WERI-Rb-1 (cell line): ENCODE data around the gene UNC5C.

Experiments
- DNase-seq: peaks from one replicate; pipeline ENCODE4 v3.0.0-alpha.2; 2020
- H3K27ac ChIP-seq: fragments of 250-450 bp; sonication (Bioruptor Pico); 2 replicates; pipeline ENCODE4 v1.5.1; 2020; ENCODE audit warnings: mild to moderate bottlenecking, moderate library complexity
- H3K27me3 ChIP-seq: fragments of 250-450 bp; sonication (Bioruptor Pico); 2 replicates; pipeline ENCODE4 v1.5.1; 2021; ENCODE audit warnings: mild to moderate bottlenecking, low read depth, moderate library complexity; ENCODE audit not compliant: insufficient read depth, severe bottlenecking
- H3K36me3 ChIP-seq: fragments of 250-450 bp; sonication (Bioruptor Pico); 2 replicates; pipeline ENCODE4 v1.5.1; 2020; ENCODE audit warnings: mild to moderate bottlenecking, moderate library complexity
- H3K4me3 ChIP-seq: 2 replicates; pipeline ENCODE4 v1.5.1; 2011; ENCODE audit warnings: low read depth, mild to moderate bottlenecking, control low read depth, low read length
- H3K9me3 ChIP-seq: fragments of 250-450 bp; sonication (Bioruptor Pico); 2 replicates; pipeline ENCODE4 v1.5.1; 2021; ENCODE audit warnings: mild to moderate bottlenecking, moderate library complexity; ENCODE audit not compliant: severe bottlenecking
- CTCF ChIP-seq: IDR thresholded peaks from 2 replicates; pipeline ENCODE4 v1.5.1; 2011; ENCODE audit warnings: low read depth, mild to moderate bottlenecking, control low read depth, inconsistent platforms, low read length

UNC5C gene

DNA sequence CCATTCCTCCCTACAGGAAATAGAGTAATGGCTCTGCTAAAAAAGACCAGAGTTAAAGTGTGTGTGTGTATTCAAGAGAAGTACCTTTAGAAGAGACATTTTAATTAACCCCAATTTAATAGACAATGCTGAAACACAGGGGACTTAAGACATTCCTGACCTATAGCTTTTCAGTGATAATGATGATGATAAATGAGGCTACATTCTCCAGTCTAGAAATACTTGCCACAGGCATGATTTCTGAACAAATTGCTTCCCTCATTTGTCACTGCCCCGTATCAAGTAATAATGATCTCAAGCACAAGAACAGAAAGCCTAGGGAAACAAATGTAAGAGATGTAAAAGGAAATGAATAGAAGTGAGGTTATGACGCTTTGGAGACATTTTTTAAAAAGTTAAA lies 117.1 kb downstream of the UNC5C start:
- no peak for DNase-seq
- no peak overlapping the region for H3K4me3 ChIP-seq
- H3K27ac ChIP-seq: no peak overlapping the region
- H3K9me3 ChIP-seq: no peaks in the 10 kb centered on the region
- TF ChIP-seq CTCF: no peak
- H3K36me3 ChIP-seq: no peaks in the 10 kb centered on the region
- H3K27me3 ChIP-seq: no peaks in the 10 kb centered on the region

DNA sequence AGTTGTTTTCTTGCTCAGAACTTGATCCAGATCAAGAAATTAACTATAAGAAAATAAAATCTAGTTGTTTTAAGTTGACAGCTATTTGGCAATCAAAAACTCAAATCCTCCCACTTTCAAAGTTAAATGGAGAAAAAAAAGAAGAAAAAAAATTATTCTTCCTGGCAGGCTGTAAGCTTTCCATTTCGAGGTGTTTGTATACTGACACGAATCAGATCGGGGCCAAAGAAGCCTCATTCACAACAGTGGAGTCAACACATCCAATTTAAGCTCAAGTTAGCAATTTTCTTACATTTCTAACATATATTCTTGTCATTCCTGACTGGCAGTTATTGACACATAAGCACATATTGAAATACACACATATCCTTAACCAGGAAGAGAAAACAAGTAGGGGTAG lies 119.4 kb downstream of the UNC5C start:
- Histone ChIP-seq H3K27me3 (no peaks in the 10 kb centered on the region), H3K27ac (no peak overlapping the region)

GRCh38 chr4:95428291-95429070 lies 120.3 kb downstream of the UNC5C start:
- no peaks in the 10 kb centered on the region for H3K9me3 ChIP-seq
- no peak overlapping the region for H3K4me3 ChIP-seq
- H3K36me3 ChIP-seq: no peaks in the 10 kb centered on the region
- DNase-seq: no peak
- TF ChIP-seq CTCF: no peak
- no peak overlapping the region for H3K27ac ChIP-seq
- no peaks in the 10 kb centered on the region for H3K27me3 ChIP-seq

More for the DNA sequence above, 119.4 kb downstream of the UNC5C start:
- TF ChIP-seq CTCF: no peak
- no peak for DNase-seq
- Histone ChIP-seq H3K4me3 (no peak overlapping the region), H3K9me3 (no peaks in the 10 kb centered on the region), H3K36me3 (no peaks in the 10 kb centered on the region)

- no peaks in the 10 kb centered on the region for H3K27me3 ChIP-seq
- DNase-seq: no peak
- TF ChIP-seq CTCF: no peak
- no peaks in the 10 kb centered on the region for H3K9me3 ChIP-seq
- no peak overlapping the region for H3K4me3 ChIP-seq
- no peak overlapping the region for H3K27ac ChIP-seq
- no peaks in the 10 kb centered on the region for H3K36me3 ChIP-seq
Observed at GRCh38 chr4:95426455-95426854, 122.3 kb downstream of the UNC5C start.

DNA sequence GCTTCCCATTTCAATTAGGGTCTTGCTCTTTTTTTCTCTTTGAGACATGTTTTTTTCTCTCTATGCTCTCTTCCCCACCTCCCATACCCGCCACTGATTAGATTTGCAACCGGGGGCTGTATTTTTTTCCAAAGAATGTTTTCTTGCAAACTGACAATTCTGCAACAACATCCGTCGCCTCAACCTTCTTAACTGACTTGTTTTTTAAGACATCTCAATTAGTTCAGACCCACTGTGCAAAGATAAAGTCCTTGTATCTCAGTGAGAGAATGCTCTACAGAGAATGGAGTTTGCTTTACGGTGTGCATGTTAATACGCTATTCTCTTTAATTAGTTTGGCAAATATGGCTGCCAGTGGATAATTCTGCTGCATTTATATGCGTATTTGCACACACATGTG lies 126.3 kb downstream of the UNC5C start:
- TF ChIP-seq CTCF: no peak
- no peak for DNase-seq
- Histone ChIP-seq H3K36me3 (no peaks in the 10 kb centered on the region), H3K4me3 (no peak overlapping the region), H3K27ac (no peak overlapping the region), H3K9me3 (no peaks in the 10 kb centered on the region), H3K27me3 (no peaks in the 10 kb centered on the region)

DNA sequence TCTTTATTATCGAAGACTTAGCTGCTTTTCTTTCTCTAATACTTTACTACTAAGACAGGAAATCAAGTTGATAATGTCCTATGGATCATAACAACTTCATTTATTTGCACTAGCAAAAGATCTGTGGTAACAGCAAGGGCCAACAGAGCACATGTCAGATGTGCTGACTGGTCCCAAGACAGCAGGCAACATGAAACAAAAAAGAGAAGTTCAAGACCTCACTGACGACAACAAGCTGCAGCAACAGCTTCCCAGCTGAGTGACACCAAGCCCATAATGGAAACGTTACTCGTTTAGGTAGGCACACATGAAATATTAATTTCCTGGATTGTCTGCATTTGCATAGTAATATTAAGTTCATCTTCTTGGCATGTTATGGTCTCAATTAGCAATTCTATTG lies 126.9 kb downstream of the UNC5C start:
- Histone ChIP-seq H3K4me3 (no peak overlapping the region), H3K27ac (no peak overlapping the region), H3K9me3 (no peaks in the 10 kb centered on the region), H3K36me3 (no peaks in the 10 kb centered on the region), H3K27me3 (no peaks in the 10 kb centered on the region)
- no peak for TF ChIP-seq CTCF
- DNase-seq: no peak
